ENCODE measurements around the gene ZFYVE27. TPM values are rescaled to one million over a fixed set of nuclear protein-coding genes. Genes with fewer than 3 reads are reported as not detected.
"Not testable (repeated sequence)": the region's sequence is repeated elsewhere in the genome, so short reads cannot be mapped to it uniquely, and the experiment has no call there.

ZFYVE27 gene
- total RNA-seq, result 10 to 100 TPM in 3 of 4 donors, 1 to 10 TPM in 1; 8.9 to 15.9 (median 12.4) TPM
- polyA plus RNA-seq, result 10 to 100 TPM in 1 of 3 donors, 1 to 10 TPM in 2; 7.2 to 42.2 (median 7.9) TPM

GRCh38 chr10:97736902-97737769, at the start of gene ZFYVE27:
TSS of gene ZFYVE27 (plus strand) at chr10:97737128. CDS start at chr10:97738478, 1,350 bp downstream.
- 0 to 1% methylated on average over 72 of the region's 72 CpGs for WGBS, 2 donors
- Histone ChIP-seq H3K4me1 (peaks cover 0 to 23% (median 16%) of the 10 kb centered on the region in 4 donors), H3K36me3 (peaks cover 0 to 35% (median 0%) of the 10 kb centered on the region in 4 donors), H3K4me3 (peak within 1 kb of the TSS; percentile 71 to 96 (median 88)), H3K27ac (peak within 1 kb of the TSS; percentile 87 to 98 (median 90)), H3K27me3 (no peaks in the 10 kb centered on the region), H3K9me3 (no peaks in the 10 kb centered on the region)
- intact Hi-C loops (cut with DNase I), result no loop called here
- peak; percentile 97 to 98 for TF ChIP-seq POLR2A (IDR thresholded peaks at IDR 0.05)
- TF ChIP-seq POLR2AphosphoS5 (IDR thresholded peaks at IDR 0.05), result peak; percentile 98 to 100 (median 100)
- TF ChIP-seq EP300 (IDR thresholded peaks at IDR 0.05), result no peak
- peak; percentile 98 for DNase-seq

- Histone ChIP-seq H3K9me3 (no peaks in the 10 kb centered on the region), H3K36me3 (no peaks in the 10 kb centered on the region), H3K4me3 (peak overlapping the region; percentile 67 to 76 (median 72)), H3K27ac (peak overlapping the region; percentile 91 to 92 (median 92)), H3K4me1 (peaks cover 0 to 52% (median 49%) of the 10 kb centered on the region in 4 donors), H3K27me3 (no peaks in the 10 kb centered on the region)
- 50 to 59% methylated on average over 14 of the region's 14 CpGs for WGBS, 2 donors
- intact Hi-C loops (cut with DNase I), result loop anchor here (2.0 kb wide), 2 partner anchors 47 to 189 kb away; partner anchors contain the start of genes MMS19, PI4K2A and UBTD1
- peak; percentile 78 for DNase-seq
- TF ChIP-seq POLR2AphosphoS5 (IDR thresholded peaks at IDR 0.05) (peak; percentile 27 to 64 (median 52)), POLR2A (IDR thresholded peaks at IDR 0.05) (no peak), EP300 (IDR thresholded peaks at IDR 0.05) (peak in 3 of 4 donors; percentile 16 to 38 (median 22)), CTCF (IDR thresholded peaks at IDR 0.05) (no peak)
Measured at GRCh38 chr10:97687785-97688781, 48.8 kb upstream of the ZFYVE27 start.

GRCh38 chr10:97689559-97690020, 47.3 kb upstream of the ZFYVE27 start:
- DNase-seq, result no peak
- intact Hi-C loops (cut with DNase I), result no loop called here
- no peak overlapping the region for H3K4me3 ChIP-seq
- no peak for TF ChIP-seq CTCF (IDR thresholded peaks at IDR 0.05)
- peak in 1 of 4 donors; percentile 48 for TF ChIP-seq POLR2AphosphoS5 (IDR thresholded peaks at IDR 0.05)
- no peaks in the 10 kb centered on the region for H3K36me3 ChIP-seq
- no peaks in the 10 kb centered on the region for H3K9me3 ChIP-seq
- peak overlapping the region; percentile 91 to 92 (median 92) for H3K27ac ChIP-seq
- peaks cover 0 to 37% (median 34%) of the 10 kb centered on the region in 4 donors for H3K4me1 ChIP-seq
- WGBS, 2 donors, result 88 to 93% methylated on average over 5 of the region's 5 CpGs
- no peaks in the 10 kb centered on the region for H3K27me3 ChIP-seq

- WGBS, 2 donors, result 93 to 95% methylated on average over 3 of the region's 3 CpGs
- Histone ChIP-seq H3K4me3 (no peak overlapping the region), H3K36me3 (no peaks in the 10 kb centered on the region), H3K4me1 (peaks cover 0 to 32% (median 28%) of the 10 kb centered on the region in 4 donors), H3K9me3 (no peaks in the 10 kb centered on the region), H3K27ac (peak overlapping the region in 2 of 4 donors; percentile 91 to 92), H3K27me3 (no peaks in the 10 kb centered on the region)
- intact Hi-C loops (cut with DNase I), result no loop called here
- no peak for DNase-seq
- no peak for TF ChIP-seq POLR2AphosphoS5 (IDR thresholded peaks at IDR 0.05)
Measured at GRCh38 chr10:97690133-97690532, 46.8 kb upstream of the ZFYVE27 start.

GRCh38 chr10:97698072-97698655, 38.8 kb upstream of the ZFYVE27 start:
- H3K27me3 ChIP-seq, DNase-seq, H3K4me3 ChIP-seq, H3K9me3 ChIP-seq, H3K27ac ChIP-seq, H3K36me3 ChIP-seq, H3K4me1 ChIP-seq: not testable (repeated sequence)
- WGBS, 2 donors, result 76 to 85% methylated on average over 11 of the region's 11 CpGs
- intact Hi-C loops (cut with DNase I), result loop anchor here (2.0 kb wide), 1 partner anchor 21 kb away; no protein-coding TSS in a partner anchor

Data from sigmoid colon (tissue), 7 donors.